Measurements from ENCODE around the gene CALN1.

- TF ChIP-seq CTCF (IDR thresholded peaks at IDR 0.05) (no peak), ZFX (IDR thresholded peaks at IDR 0.05; ENCODE audit: borderline replicate concordance) (no peak)
These were observed 628.0 kb downstream of the CALN1 start for GRCh38 chr7:71784180-71784579.

All from 22Rv1 (cell line).